Measurements from ENCODE around the gene CHDH.
A peak's percentile ranks its signal among the peaks of the same experiment; 100 is the strongest.

The CHDH gene

DNA sequence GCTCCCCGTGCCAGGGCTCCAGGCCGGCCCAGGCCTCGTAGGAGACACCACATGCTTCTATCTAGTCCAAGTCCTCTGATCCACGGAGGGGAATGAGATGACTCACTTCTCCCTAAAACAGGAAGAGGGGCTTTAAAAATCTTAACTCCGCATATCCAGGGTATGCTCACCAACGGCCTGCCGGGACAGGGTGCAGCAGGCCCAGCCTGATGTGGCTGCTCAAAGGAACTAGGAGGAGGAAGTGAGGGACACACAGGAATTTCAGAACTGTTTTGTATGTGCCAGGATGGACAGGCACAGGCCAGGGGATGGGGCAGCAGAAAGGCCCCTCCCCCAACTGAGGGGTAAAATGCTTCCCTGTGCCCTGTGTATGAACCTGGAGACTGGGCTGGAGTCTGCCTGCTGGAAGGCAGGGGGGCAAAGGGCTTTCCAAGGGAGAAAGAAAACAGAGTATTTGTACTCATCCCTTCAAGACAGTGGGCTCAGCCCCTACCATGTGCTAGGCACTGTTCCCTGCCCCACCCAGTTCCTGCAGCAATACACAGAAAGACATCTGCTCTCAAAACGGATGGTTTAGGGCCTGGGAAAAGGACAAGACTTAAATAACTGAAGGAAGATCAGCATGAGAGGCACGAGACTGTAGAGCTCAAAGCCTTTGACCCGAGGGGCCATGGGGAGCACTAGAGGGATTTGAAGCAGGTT, 22.1 kb downstream of the CHDH start:
- no peak for DNase-seq

DNA sequence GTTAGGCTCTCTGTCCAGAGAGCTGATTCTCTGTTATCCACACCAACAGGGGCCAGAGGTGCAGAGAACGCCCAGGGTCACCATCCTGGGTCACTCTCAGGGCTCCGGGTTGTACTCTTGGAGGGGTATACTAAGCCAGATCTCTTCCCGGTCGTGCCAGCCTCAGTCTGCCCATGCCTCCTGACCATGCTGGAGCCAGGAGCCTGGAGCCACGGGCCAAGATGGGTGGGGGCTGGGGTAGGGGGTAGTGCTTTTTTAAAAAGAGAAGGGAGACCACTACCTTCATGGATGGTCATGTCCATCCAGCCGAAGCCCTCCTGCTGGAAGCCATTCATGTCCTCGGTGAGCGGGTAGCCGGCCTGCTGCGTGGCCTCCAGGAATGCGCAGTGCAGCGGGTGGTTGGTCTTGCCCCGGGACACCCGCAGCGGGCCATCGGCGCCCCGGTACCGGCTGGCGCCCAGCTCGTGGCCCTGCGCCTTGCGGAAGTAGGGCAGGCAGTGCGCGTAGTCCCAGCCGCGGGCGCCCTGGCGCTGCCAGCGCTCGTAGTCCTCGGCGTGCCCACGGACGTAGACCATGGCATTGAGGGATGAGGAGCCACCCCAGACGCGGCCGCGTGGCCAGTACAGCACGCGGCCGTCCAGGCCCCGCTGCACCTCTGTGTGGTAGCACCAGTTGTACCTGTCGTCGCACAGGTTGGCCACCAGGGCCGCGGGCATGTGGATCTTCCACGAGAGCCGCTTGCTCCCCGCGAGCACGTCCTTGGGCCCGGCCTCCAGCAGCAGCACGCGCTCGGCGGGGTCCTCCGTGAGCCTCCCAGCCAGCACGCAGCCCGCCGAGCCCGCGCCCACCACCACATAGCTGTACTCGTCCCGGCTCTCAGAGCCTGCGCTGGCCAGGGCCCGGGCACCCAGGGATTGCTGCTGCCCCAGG, 22.9 kb downstream of the CHDH start:
- no peak for DNase-seq

DNA sequence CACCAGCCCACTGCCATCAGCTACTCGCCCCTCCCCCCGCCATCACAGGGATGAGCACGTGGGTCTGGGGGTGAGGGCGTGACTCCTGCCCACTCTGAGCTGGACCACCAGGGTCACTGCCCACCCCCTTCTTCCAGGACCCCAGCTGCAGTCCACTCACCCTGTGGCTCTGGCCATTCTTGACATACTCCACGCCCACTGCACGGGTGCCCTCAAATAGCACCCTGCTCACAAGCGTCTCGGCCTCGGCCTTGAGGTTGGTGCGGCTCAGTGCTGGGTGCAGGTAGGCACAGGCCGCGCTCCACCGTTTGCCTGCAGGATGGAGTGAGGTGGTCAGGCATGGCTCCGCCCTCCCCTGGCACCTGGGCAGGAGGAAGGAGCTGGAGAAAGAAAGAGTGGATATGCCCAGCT, 23.9 kb downstream of the CHDH start:
- peak; percentile 3 for DNase-seq

DNA sequence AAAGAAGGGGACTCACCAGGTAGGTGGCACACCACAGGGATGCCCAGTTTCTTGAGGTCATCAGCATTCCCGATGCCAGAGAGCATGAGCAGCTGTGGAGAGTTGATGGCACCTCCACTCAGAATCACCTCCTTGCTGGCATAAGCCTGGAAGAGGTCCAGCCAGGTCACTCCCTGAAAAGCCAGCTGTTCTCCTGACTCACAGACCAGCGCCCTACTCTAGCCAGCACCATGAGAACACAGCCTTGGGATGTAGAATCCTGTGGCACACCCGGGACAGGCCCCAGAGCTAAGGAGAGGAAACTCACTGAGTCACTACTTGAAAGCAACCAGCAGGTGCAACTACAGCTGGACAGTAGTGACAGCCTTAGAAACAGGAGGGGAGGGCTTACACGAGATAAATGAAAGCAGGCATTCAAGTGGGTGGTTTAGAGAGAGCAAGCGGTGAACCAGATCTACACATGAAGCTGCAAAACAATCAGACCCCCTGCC, 24.5 kb downstream of the CHDH start:
- peak; percentile 86 for DNase-seq

DNA sequence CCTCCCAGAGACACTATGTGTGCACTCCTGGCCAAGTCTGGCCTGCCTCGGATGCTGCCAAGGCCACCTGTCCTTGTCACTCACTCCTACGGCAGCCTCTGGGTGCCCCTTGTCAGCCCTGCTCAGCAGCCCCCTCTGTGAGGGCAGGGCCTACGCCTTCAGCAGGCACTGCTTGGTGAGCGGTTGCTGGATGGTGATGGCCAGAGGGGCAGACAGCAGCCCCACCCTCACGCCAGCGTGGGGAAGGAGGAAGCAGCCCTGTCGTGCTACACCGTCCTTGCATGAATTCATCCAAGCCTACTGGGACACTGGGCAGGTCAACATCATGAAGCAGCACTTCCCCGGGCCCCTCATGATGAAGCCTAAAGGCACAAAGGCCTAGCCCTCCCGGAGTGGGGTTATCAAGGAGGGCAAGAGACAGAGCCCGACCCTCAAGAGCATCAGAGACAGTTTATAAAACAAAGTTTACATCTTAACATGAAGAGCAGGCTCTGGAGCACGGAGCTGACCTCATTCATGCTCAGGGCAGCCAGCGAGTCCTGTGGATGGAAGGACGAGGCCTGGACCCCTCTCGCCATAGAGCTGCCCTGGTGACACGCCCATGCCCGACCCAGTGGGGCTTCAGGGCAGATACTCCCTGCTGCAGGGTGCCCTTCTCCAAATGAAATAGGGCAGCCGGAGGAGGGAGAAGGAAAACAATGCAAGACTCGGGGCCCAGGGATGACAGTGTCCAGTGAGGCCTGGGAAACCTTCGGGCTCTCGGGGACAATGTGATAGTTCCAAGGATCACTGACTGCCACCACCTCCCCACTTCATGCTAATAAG, 25.3 kb downstream of the CHDH start:
- no peak for DNase-seq

DNA sequence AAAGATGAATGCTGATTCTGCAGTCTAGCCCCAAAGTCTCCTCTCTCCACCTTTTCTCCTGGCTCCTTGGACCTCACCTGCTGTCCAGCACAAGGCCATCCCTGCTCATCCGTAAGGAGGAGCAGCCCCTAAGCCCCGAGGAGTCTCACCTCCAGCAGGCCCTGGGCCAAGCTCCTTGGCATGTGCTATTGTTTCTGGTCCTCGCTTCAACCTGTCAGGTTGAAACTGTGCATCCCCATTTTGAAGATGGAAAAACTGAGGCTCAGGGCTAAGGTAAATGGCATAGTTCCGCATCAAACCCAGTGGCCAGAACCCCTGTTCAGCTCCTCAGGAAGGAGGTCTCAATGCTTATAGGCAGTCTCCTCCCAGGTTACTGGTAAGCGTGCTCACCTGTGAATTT, 26.1 kb downstream of the CHDH start:
- DNase-seq: no peak

DNA sequence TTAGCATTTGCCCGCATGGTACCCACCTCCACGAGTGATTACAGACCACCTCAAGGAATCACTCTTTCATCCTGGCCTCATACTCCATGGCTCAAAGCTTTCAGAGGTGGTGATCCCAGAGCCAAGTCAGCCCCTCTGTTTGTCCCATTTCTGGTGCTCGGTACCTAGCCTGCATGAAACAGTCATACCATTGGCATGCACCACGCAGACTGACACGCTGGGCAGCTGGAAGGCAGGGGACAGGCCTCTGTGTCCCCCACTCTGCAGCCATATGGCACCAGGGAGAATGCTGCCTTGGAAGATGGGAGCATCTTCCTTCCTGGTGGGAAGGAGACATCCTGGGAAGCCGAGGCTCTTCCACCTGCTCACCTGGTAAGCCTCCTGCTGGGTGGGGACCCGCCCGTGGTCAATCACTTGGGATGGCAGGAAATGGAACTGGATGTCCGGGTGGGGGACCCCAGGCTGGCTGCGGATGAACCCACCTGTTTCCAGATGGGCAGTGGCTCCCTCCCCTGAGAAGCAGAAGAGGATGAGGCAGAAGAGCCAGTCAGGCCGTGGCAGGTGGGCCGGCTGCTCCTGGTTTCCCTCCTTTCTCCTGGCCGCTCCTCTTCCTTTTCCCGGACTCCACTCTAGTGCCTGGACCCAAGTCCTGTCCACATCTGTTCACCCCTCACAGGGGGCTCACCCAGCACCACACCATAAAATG, 26.9 kb downstream of the CHDH start:
- no peak for DNase-seq

DNA sequence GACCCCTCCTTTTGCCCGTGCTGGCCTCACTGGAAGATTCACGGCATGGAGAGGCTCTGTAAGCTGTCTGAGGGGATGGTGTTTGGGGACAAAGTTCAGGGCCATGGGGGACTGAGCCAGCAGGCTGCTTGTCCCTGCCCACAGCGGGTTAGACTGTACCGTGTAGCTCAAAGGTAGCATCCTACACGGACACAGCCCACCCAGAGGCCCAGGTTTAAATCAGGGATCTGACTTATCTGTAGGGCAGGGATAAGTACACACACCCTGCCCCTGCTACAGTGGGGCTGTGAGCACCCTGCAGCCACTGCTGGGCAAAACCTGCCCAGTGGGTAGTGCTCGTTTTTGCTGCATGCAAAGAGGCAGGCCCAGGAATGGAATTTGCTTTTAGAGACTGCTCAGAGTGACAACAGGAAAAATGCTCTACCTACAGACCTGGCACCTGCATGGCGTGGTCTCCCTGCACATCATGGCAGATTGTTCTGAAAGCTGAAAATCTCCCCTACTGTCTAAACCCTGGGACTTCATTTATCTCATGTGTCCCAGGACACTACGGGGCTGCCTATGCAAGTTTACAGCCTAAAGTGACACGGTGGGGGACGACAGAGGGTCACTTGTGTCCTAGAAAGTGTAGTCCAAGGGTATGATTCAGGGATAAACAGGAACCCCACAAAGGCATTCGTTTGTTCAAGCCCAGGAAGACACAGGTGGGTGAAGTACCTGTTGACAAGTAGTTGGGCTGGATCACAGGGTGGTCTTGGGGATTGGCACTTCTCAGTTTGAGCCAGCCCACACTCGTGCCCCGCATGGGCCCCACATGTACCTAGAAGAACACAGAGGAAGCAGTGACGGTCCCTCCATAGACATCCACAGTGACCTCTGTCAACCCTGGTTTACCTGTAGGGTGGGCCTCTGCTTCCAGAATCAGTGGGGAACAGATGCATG, 27.7 kb downstream of the CHDH start:
- DNase-seq: no peak

DNA sequence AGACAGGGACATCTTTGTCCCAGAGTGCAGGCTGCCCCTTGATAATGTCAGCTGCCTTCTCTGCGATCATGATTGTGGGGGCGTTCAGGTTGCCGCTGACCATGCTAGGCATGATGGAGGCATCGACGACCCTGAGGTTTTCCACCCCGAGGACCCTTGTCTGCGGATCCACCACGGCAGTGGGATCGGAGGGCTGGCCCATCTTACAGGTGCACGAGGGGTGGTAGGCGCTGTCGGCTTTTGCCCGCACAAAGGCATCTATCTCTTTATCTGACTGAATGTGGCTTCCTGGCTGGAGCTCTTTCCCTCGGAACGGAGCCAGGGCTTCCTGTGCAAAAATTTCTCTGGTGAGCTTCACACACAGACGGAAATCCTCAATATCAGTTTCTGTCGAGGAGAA, 28.4 kb downstream of the CHDH start:
- no peak for DNase-seq

DNA sequence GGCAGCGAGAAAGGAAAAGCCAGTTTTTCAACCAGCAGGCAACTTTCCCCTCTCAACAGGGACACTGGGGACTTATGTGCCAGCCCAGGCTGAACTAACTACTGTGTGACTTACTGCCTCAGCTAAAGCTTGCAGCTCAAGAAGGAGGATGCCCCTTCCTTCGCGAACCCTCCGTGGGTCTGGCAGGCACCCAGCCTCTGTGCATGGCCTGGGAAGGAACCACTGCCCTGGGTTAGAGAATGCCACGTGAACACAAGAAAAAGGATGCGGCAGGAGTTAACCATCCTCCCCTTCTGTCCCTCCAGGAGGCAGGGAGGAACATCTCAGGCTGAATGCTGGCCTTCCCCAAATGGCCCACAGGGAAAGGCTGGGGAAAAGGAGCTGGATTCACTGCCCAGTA, 29.0 kb downstream of the CHDH start:
- no peak for DNase-seq

DNA sequence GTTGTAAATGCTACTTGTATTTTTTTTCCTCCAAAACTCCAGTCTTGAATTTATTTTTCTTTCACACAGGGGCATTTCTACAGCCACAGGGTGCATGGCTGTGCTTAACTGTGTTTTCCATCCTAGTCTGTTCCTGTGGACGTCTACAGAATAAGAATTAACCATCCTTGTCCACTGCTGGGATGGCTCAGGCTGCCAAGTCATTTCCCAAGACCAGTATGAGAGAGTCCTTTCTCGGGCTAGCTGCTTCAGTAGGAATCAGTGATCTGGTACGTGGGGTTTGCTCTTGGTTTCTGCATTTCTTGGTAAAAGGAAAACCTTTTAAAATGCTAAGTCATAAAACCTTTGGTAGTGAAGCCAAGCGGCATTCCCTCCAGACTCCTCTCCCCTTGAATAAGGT, 29.8 kb downstream of the CHDH start:
- DNase-seq: no peak

DNA sequence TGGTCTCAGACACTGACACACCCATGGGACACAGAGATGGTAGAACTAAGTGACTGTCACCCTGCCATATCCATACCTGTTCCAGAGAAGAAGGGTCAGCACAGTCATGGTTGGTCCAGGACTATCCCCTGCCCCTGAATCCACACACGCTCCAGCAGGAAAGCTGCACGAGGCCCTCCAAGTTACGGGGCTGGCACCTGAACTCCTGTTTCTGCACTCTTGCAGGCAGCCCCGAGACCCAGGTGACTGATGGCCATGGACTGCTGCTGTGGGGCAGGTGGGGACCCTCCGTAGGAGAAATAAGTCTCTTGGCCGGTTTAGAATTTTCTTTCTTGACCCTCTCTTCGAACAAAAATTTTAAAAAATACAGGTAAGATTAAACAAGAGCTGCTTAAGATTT, 30.6 kb downstream of the CHDH start:
- no peak for DNase-seq

DNA sequence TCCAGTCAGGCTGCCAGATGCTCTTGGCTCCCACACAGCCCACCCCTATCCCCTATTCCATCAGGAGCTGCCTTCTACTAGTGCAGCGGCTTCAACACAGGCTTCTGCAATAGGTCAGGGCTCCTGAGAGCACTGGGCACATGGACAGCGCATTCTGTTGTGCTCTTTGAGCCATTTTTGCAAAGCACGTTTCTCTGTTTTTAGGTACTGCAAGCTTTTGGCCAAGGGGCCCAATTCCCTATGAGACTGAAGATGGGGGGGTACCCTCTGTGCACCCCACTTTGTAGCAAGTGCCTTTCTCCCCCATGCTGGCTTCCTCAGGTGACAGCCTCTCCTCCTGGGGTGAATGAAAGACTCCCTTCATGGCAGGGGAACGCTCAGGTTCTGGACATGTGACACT, 31.2 kb downstream of the CHDH start:
- no peak for DNase-seq

DNA sequence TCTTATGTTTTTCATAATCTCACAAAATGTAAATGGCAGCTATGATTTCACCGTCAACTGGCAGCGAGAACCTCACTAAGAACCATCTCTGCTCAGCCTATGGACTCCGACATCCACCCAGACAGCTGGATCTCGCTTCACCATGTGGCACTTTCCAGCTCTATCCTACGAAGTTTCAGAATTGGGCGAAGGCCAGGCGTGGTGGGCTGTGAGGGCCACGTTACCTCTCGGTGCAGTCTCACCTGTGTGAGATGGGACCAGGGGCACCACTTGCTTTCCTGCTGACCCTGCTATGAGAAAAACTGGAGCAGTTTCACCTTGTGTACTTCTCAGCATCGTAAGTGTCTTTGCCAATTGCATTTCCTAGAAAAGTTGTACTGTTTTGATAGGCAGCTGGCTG, 32.3 kb downstream of the CHDH start:
- DNase-seq: no peak

DNA sequence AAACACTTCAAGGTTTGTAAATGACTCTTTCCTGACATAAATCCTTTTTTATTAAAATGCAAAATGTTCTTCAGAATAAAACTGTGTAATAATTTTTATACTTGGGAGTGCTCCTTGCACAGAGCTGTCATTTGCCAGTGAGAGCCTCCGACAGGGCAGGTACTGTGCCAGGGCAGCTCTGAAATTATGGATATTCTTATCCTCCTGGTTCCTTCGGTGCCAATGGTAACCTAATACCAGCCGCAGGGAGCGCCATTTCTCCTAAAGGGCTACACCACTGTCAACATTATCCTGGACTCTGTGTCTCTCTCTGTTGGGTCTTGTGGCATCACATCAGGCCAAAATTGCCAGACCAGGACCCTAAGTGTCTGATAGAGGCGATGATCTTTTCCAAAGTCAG, 33.0 kb downstream of the CHDH start:
- no peak for DNase-seq

DNA sequence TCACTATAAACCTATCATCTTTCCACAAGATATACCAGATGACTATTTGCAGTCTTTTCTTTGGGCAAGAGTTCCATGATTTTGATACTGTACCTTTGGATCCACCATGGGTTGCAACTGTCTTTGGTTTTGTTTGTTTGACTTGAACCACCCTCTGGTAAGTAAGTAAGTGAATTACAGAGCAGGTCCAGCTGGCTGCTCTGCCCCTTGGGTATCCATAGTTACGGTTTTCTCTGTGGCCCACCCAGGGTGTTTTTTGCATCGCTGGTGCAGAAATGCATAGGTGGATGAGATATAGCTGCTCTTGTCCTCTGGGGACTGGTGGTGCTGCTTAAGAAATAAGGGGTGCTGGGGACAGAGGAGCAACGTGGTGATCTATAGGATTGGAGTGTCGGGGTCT, 33.8 kb downstream of the CHDH start:
- no peak for DNase-seq

DNA sequence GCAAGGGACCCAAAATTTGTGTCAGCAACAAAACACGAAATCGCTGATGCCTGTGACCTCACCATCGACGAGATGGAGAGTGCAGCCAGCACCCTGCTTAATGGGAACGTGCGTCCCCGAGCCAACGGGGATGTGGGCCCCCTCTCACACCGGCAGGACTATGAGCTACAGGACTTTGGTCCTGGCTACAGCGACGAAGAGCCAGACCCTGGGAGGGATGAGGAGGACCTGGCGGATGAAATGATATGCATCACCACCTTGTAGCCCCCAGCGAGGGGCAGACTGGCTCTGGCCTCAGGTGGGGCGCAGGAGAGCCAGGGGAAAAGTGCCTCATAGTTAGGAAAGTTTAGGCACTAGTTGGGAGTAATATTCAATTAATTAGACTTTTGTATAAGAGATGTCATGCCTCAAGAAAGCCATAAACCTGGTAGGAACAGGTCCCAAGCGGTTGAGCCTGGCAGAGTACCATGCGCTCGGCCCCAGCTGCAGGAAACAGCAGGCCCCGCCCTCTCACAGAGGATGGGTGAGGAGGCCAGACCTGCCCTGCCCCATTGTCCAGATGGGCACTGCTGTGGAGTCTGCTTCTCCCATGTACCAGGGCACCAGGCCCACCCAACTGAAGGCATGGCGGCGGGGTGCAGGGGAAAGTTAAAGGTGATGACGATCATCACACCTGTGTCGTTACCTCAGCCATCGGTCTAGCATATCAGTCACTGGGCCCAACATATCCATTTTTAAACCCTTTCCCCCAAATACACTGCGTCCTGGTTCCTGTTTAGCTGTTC, 34.9 kb downstream of the CHDH start:
- no peak for DNase-seq

DNA sequence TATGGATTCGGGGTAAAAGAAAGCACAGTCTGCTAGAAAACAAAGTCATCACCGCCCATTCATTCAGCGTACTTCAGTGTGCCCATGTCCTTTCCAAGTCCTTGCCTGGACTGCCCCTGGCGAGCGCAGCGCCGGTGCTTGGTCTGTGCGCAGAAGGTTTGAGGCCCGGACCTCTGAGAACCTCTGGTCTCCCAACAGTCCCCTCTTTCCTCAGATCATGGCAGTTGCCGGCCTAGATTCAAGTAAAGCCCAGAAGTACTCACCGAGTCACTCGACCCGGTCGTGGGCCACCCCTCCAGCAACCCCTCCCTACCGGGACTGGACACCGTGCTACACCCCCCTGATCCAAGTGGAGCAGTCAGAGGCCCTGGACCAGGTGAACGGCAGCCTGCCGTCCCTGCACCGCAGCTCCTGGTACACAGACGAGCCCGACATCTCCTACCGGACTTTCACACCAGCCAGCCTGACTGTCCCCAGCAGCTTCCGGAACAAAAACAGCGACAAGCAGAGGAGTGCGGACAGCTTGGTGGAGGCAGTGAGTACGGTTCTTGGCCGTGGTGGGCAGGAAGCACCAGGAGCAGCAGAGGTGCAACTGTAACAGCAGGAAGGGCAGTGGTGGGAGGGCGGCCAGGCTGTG, 36.3 kb downstream of the CHDH start:
- no peak for DNase-seq

DNA sequence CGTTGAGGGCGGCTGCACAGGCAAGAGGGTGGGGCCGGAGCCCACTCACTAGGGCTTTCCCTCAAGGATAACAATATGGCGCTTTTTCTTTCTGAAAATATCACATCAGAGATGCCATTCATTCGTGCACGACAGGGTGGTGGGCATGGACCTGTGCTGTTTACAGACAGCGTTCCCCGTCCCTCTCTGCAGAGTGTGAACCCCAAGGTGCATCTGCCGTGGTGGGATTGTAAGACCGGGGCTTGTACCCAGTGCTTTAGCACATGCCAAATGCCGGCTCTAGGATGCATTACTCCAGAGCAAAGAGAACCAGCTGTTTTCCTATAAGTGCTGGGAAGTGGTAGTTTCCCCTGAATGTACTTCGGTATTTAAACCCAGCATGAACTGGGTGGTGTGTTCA, 37.0 kb downstream of the CHDH start:
- no peak for DNase-seq

DNA sequence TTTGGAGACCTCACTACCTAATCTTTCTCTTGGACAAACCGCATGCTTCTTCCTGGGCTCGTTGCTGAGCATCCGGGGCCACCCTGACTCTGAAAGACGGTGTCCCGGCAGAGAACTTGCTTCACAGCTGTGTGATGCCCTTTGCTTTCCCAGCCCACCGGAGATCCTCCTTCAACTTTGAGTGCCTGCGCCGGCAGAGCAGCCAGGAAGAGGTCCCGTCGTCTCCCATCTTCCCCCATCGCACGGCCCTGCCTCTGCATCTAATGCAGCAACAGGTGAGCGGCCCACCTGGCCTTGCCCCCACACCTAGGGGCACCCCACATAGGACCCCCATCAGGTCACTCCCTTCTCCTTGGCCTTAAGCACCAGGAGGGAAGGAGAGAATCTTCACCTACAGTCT, 37.7 kb downstream of the CHDH start:
- DNase-seq: no peak
